Calu3 (cell line): ENCODE results near the gene ZNF487. TPM values are rescaled to one million over a fixed set of nuclear protein-coding genes. Genes with fewer than 3 reads are reported as not detected.
A peak's percentile ranks its signal among the peaks of the same experiment; 100 is the strongest.

Experiments
- BruUV-seq: library from RNA; stranded (reverse); fragments of 400-500 nt; replicated peaks from 2 replicates; lab custom pipeline; 2021; lab: Mats Ljungman, UMichigan
- CTCF ChIA-PET: fragments of 300-600 bp; sonication (Branson Sonifier 250); formaldehyde crosslinking; loops from one replicate; lab custom pipeline; 2022; ENCODE audit warnings: antibody characterized with exemption; lab: Charles Lee
- DNase-seq: peaks from one replicate; pipeline ENCODE4 v3.0.0; 2022
- H3K27ac Mint-ChIP-seq: one replicate; pipeline ENCODE4 v1.8.0; 2022; ENCODE audit warnings: mixed read lengths; ENCODE audit not compliant: unreplicated experiment
- H3K27me3 Mint-ChIP-seq: one replicate; pipeline ENCODE4 v1.8.0; 2022; ENCODE audit warnings: mixed read lengths; ENCODE audit not compliant: unreplicated experiment
- H3K36me3 Mint-ChIP-seq: one replicate; pipeline ENCODE4 v1.8.0; 2022; ENCODE audit warnings: mild to moderate bottlenecking, moderate library complexity, mixed read lengths; ENCODE audit not compliant: insufficient read depth, unreplicated experiment
- H3K4me1 Mint-ChIP-seq: one replicate; pipeline ENCODE4 v1.8.0; 2022; ENCODE audit warnings: mild to moderate bottlenecking, low read depth, mixed read lengths; ENCODE audit not compliant: unreplicated experiment
- H3K4me3 Mint-ChIP-seq: one replicate; pipeline ENCODE4 v1.8.0; 2022; ENCODE audit warnings: mild to moderate bottlenecking, low read depth, moderate library complexity, mixed read lengths; ENCODE audit not compliant: unreplicated experiment
- H3K9me3 Mint-ChIP-seq: one replicate; pipeline ENCODE4 v1.8.0; 2022; ENCODE audit warnings: low read depth, mixed read lengths; ENCODE audit not compliant: unreplicated experiment
- CTCF ChIP-seq: fragments of 200-600 bp; IDR thresholded peaks from one replicate; pipeline ENCODE4 v1.8.0; 2022; ENCODE audit warnings: antibody characterized with exemption; ENCODE audit not compliant: unreplicated experiment
- intact Hi-C: fragments of 100-400 bp; cut with micrococcal nuclease; formaldehyde crosslinking; loops from one replicate; pipeline ENCODE4 v1.10.0; 2022; ENCODE audit not compliant: unreplicated experiment
- total RNA-seq: library from RNA; stranded (reverse); gene quantifications from 2 replicates; pipeline ENCODE4 v1.2.3, GENCODE V29; 2022

ZNF487 gene
- total RNA-seq, 1 experiment from 2014 or later, result 3.4 TPM

DNA sequence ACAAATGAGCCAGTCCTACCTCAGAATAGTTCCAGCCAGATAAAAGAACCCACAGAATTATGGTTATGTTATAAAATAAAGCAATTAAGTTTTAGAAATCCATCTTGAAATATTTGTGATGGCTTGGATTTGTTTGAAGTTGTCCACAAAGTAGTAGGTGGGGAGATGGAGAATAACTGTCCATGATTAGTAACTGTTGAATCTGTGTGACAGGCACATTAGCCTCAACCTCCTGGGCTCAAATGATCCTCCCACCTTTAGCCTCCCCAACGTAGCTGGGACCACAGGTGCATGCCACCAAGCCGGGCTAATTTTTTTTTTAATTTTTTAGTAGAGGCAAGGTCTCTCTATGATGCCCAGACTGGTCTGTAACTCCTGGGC, 38.0 kb upstream of the ZNF487 start:
- CTCF ChIA-PET, result no interaction called here
- H3K27ac Mint-ChIP-seq, result no peak overlapping the region
- H3K9me3 Mint-ChIP-seq, result no peaks in the 10 kb centered on the region
- BruUV-seq, result no TSS peak
- DNase-seq, result no peak
- TF ChIP-seq CTCF, result no peak
- H3K4me1 Mint-ChIP-seq, result peaks cover 55% of the 10 kb centered on the region
- peak overlapping the region; percentile 85 for H3K4me3 Mint-ChIP-seq
- H3K27me3 Mint-ChIP-seq, result no peaks in the 10 kb centered on the region
- peaks cover 92% of the 10 kb centered on the region for H3K36me3 Mint-ChIP-seq
- intact Hi-C loops, result loop anchor here (5.0 kb wide), 1 partner anchor 47 kb away; no protein-coding TSS in a partner anchor

- Mint-ChIP-seq H3K4me1 (peaks cover 58% of the 10 kb centered on the region), H3K9me3 (no peaks in the 10 kb centered on the region), H3K36me3 (peaks cover 94% of the 10 kb centered on the region), H3K4me3 (peak overlapping the region; percentile 48), H3K27ac (peak overlapping the region; percentile 44), H3K27me3 (no peaks in the 10 kb centered on the region)
- intact Hi-C loops, result loop anchor here (5.0 kb wide), 1 partner anchor 47 kb away; no protein-coding TSS in a partner anchor
- no peak for TF ChIP-seq CTCF
- DNase-seq, result peak; percentile 34
- BruUV-seq, result no TSS peak
- CTCF ChIA-PET, result interaction anchor here (1.0 kb wide), 1 partner anchor 43 kb away, joined by 4 read pairs; no protein-coding TSS in a partner anchor
Observed at GRCh38 chr10:43399320-43400310, 37.3 kb upstream of the ZNF487 start.

DNA sequence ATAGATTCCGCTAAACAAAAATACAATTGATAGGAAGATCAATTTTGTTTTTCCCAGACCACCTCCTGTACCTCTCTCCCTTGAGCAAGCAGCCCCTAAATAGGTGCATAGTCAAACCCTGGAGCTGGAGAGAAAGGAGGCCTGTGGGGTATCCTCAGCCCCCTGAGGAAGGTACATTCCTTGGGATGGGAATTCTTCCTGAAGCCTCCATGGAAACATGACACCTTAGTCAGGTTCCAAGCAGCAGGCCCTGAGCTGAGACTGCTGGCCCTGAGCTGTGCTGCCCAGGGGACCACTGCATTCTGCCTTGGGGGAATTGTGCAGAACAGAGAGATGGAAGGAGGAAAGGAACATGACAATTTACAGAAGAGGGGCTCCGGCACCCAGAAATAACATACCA, 35.3 kb upstream of the ZNF487 start:
- H3K36me3 Mint-ChIP-seq, result peaks cover 94% of the 10 kb centered on the region
- peak overlapping the region; percentile 44 for H3K27ac Mint-ChIP-seq
- TF ChIP-seq CTCF, result no peak
- no peaks in the 10 kb centered on the region for H3K9me3 Mint-ChIP-seq
- CTCF ChIA-PET, result no interaction called here
- peaks cover 61% of the 10 kb centered on the region for H3K4me1 Mint-ChIP-seq
- intact Hi-C loops, result no loop called here
- no peak for DNase-seq
- no TSS peak for BruUV-seq
- H3K4me3 Mint-ChIP-seq, result peak overlapping the region; percentile 76
- H3K27me3 Mint-ChIP-seq, result no peaks in the 10 kb centered on the region

- Mint-ChIP-seq H3K4me3 (peak overlapping the region; percentile 76), H3K9me3 (no peaks in the 10 kb centered on the region), H3K36me3 (peaks cover 94% of the 10 kb centered on the region), H3K27ac (peak overlapping the region; percentile 44), H3K4me1 (peaks cover 60% of the 10 kb centered on the region), H3K27me3 (no peaks in the 10 kb centered on the region)
- no peak for TF ChIP-seq CTCF
- DNase-seq, result no peak
- intact Hi-C loops, result no loop called here
- BruUV-seq, result no TSS peak
- CTCF ChIA-PET, result no interaction called here
Observed at GRCh38 chr10:43402176-43402575, 34.7 kb upstream of the ZNF487 start.
